Measurements from ENCODE around the gene FBXW10B. TPM values are rescaled to one million over a fixed set of nuclear protein-coding genes. Genes with fewer than 3 reads are reported as not detected.
A peak's percentile ranks its signal among the peaks of the same experiment; 100 is the strongest.
"Not testable (repeated sequence)": the region's sequence is repeated elsewhere in the genome, so short reads cannot be mapped to it uniquely, and the experiment has no call there.

FBXW10B gene
- total RNA-seq, 1 experiment from 2014 or later, result 1.2 TPM

- TF ChIP-seq TCF7L2 (IDR thresholded peaks at IDR 0.05; ENCODE audit: borderline replicate concordance, extremely low read depth, insufficient read depth, insufficient read length) (no peak), MAX (IDR thresholded peaks at IDR 0.05) (peak; percentile 88), SP1 (IDR thresholded peaks at IDR 0.05; ENCODE audit: low read depth) (peak; percentile 49), CBX3 (IDR thresholded peaks at IDR 0.05; ENCODE audit: low read depth) (0 out of 2 replicates have a peak, but pooled peaks have one; percentile 23), FOSL1 (IDR thresholded peaks at IDR 0.05; ENCODE audit: low read depth) (no peak)
- H3K4me2 ChIP-seq (ENCODE audit: low read length), result peak overlapping the region; percentile 10
Measured at GRCh38 chr17:15654886-15655561, 35.5 kb upstream of the FBXW10B start.

GRCh38 chr17:15654401-15654800 lies 34.9 kb upstream of the FBXW10B start:
- RAD21 ChIA-PET (ENCODE audit: low non-redundant PET in 1 of 2, low total read pairs in 2 of 2, uncharacterized antibody in 2 of 2, unreplicated experiment in 2 of 2); intact Hi-C loops (cut with micrococcal nuclease); H3K4me2 ChIP-seq (ENCODE audit: low read length); H3K27ac ChIP-seq (ENCODE audit: low read depth, low read length); H3K36me3 ChIP-seq (ENCODE audit: control insufficient read depth in 1 of 2, insufficient read depth in 2 of 2, low read length in 2 of 2); POLR2A ChIA-PET; DNase-seq (ENCODE audit: low read depth, low spot score); H3K4me3 ChIP-seq (replicated peaks in 1 of 2; ENCODE audit: low read depth in 1 of 2, low read length in 2 of 2); H4K20me1 ChIP-seq (ENCODE audit: insufficient read depth); CTCF ChIA-PET; H3K9ac ChIP-seq (ENCODE audit: low read length); H3K27me3 ChIP-seq (ENCODE audit: insufficient read depth, low read length); H3K79me2 ChIP-seq (ENCODE audit: insufficient read depth, low read length); BruUV-seq (replicated peaks); ATAC-seq; H3K9me3 ChIP-seq (ENCODE audit: control insufficient read depth in 1 of 2, insufficient read depth in 1 of 2, low read depth in 1 of 2, low read length in 2 of 2); H3K9me2 ChIP-seq (ENCODE audit: insufficient read depth); H2AFZ ChIP-seq (ENCODE audit: low read depth, low read length, poor library complexity, severe bottlenecking): not testable (repeated sequence)
- peaks cover 74 to 91% of the 10 kb centered on the region in 2 experiments for H3K4me1 ChIP-seq (ENCODE audit: control insufficient read depth in 1 of 2, insufficient read depth in 2 of 2, low read length in 2 of 2)

More at GRCh38 chr17:15654886-15655561, 35.5 kb upstream of the FBXW10B start:
- CTCF ChIA-PET, result no interaction called here
- Histone ChIP-seq H3K27ac (ENCODE audit: low read depth, low read length) (peak overlapping the region; percentile 61; the same call in 1 of the 2 replicates), H2AFZ (ENCODE audit: low read depth, low read length, poor library complexity, severe bottlenecking) (no peak overlapping the region), H3K9ac (ENCODE audit: low read length) (peak overlapping the region; percentile 13; the same call in 1 of the 2 replicates), H3K4me1 (ENCODE audit: control insufficient read depth in 1 of 2, insufficient read depth in 2 of 2, low read length in 2 of 2) (peaks cover 74 to 91% of the 10 kb centered on the region in 2 experiments), H3K9me3 (ENCODE audit: control insufficient read depth in 1 of 2, insufficient read depth in 1 of 2, low read depth in 1 of 2, low read length in 2 of 2) (no peaks in the 10 kb centered on the region), H3K27me3 (ENCODE audit: insufficient read depth, low read length) (no peaks in the 10 kb centered on the region), H4K20me1 (ENCODE audit: insufficient read depth) (no peaks in the 10 kb centered on the region), H3K9me2 (ENCODE audit: insufficient read depth) (no peaks in the 10 kb centered on the region), H3K79me2 (ENCODE audit: insufficient read depth, low read length) (peaks cover 7% of the 10 kb centered on the region; the same call in 1 of the 2 replicates), H3K36me3 (ENCODE audit: control insufficient read depth in 1 of 2, insufficient read depth in 2 of 2, low read length in 2 of 2) (no peaks in the 10 kb centered on the region), H3K4me3 (replicated peaks in 1 of 2; ENCODE audit: low read depth in 1 of 2, low read length in 2 of 2) (no peak overlapping the region)
- BruUV-seq (replicated peaks), result no TSS peak
- RAD21 ChIA-PET (ENCODE audit: low non-redundant PET in 1 of 2, low total read pairs in 2 of 2, uncharacterized antibody in 2 of 2, unreplicated experiment in 2 of 2), result no interaction called here
- ATAC-seq, result no peak
- POLR2A ChIA-PET, result no interaction called here
- no peak for DNase-seq (ENCODE audit: low read depth, low spot score)
- intact Hi-C loops (cut with micrococcal nuclease), result no loop called here
